B cell (primary cell): ENCODE data around the gene PCGF3. TPM values are rescaled to one million over a fixed set of nuclear protein-coding genes. Genes with fewer than 3 reads are reported as not detected.

Experiments used
- ATAC-seq: fragments of 200-7000 bp; cut with Tn5 transposase; one replicate; pipeline ENCODE4 v1.10.0; 2021; ENCODE audit warnings: low read depth, mild to moderate bottlenecking, moderate number of reproducible peaks, moderate library complexity
- CTCF ChIA-PET: fragments of 350-600 bp; sonication (Branson Sonifier 250); formaldehyde crosslinking; loops from one replicate; lab custom pipeline; 2021; ENCODE audit warnings: antibody characterized with exemption, inconsistent platforms; lab: Charles Lee
- POLR2A ChIA-PET: fragments of 350-600 bp; sonication (Branson Sonifier 250); formaldehyde crosslinking; loops from one replicate; lab custom pipeline; 2021; ENCODE audit warnings: antibody characterized with exemption; lab: Charles Lee
- DNase-seq: peaks from one replicate; pipeline ENCODE4 v3.0.0; 2013
- H2AFZ ChIP-seq: 2 replicates; pipeline ENCODE4 v1.6.1; 2012; ENCODE audit warnings: mild to moderate bottlenecking, low read depth, low read length; ENCODE audit not compliant: insufficient read depth, poor library complexity, severe bottlenecking
- H3K27ac ChIP-seq, 2 donors: 1 replicate in 1 of 2; 2 replicates in 1 of 2; pipeline ENCODE4 v1.5.1; 2012 to 2013; ENCODE audit warnings: low read length in 2 of 2, mild to moderate bottlenecking in 2 of 2, moderate library complexity in 1 of 2
- H3K27me3 ChIP-seq, 4 experiments: fragments of 200-600 bp in 1 of 4; sonication (generic) in 1 of 4; replicated peaks in 1 of 4; 1 replicate in 2 of 4; 2 replicates in 2 of 4; pipeline versions ENCODE4 v1.6.1 to v1.7.0; 2013 to 2016; ENCODE audit warnings: low read length in 3 of 4, mild to moderate bottlenecking in 2 of 4, mixed read lengths in 1 of 4, moderate library complexity in 1 of 4; ENCODE audit not compliant: insufficient read depth in 4 of 4, control insufficient read depth in 3 of 4; ENCODE audit errors: control extremely low read depth in 1 of 4
- H3K36me3 ChIP-seq, 2 experiments: replicated peaks in 1 of 2; 1 replicate in 1 of 2; 2 replicates in 1 of 2; pipeline versions ENCODE4 v1.6.1 to v1.7.1; 2013; ENCODE audit warnings: low read length in 1 of 2; ENCODE audit not compliant: insufficient read depth in 2 of 2, control insufficient read depth in 1 of 2; ENCODE audit errors: control extremely low read depth in 1 of 2, extremely low read depth in 1 of 2
- H3K4me1 ChIP-seq, 2 donors: fragments of 200-600 bp in 1 of 2; sonication (generic) in 1 of 2; 1 replicate in 1 of 2; 2 replicates in 1 of 2; pipeline versions ENCODE4 v1.5.1 to v1.6.1; 2013 to 2017; ENCODE audit warnings: low read length in 2 of 2; ENCODE audit not compliant: control insufficient read depth in 2 of 2, insufficient read depth in 2 of 2
- H3K4me2 ChIP-seq: replicated peaks from 2 replicates; pipeline ENCODE3; 2012; ENCODE audit warnings: mild to moderate bottlenecking, low read depth, low read length; ENCODE audit not compliant: poor library complexity, severe bottlenecking
- H3K4me3 ChIP-seq, 5 experiments: fragments of 200-600 bp in 1 of 5; sonication (generic) in 1 of 5; 1 replicate in 3 of 5; 2 replicates in 2 of 5; pipeline versions ENCODE4 v1.5.1 to v1.7.0; 2011 to 2016; ENCODE audit warnings: low read length in 4 of 5, mild to moderate bottlenecking in 4 of 5, low read depth in 2 of 5, control low read depth in 1 of 5, moderate library complexity in 1 of 5; ENCODE audit not compliant: insufficient read depth in 1 of 5; ENCODE audit errors: control extremely low read depth in 1 of 5, extremely low read depth in 1 of 5
- H3K79me2 ChIP-seq: fragments of 200-600 bp; sonication (generic); one replicate; pipeline ENCODE4 v1.6.0; 2016; ENCODE audit warnings: low read length; ENCODE audit not compliant: control insufficient read depth, insufficient read depth
- H3K9ac ChIP-seq: fragments of 200-600 bp; sonication (generic); 2 replicates; pipeline ENCODE4 v1.6.1; 2017; ENCODE audit warnings: mild to moderate bottlenecking, low read length, moderate library complexity
- H3K9me3 ChIP-seq, 3 donors: one replicate each; pipeline versions ENCODE4 v1.6.1 to v1.7.1; 2013; ENCODE audit warnings: low read length in 2 of 3; ENCODE audit not compliant: control insufficient read depth in 2 of 3, insufficient read depth in 1 of 3; ENCODE audit errors: control extremely low read depth in 1 of 3
- H4K20me1 ChIP-seq: 2 replicates; pipeline ENCODE4 v1.6.0; 2012; ENCODE audit warnings: mild to moderate bottlenecking, low read length; ENCODE audit not compliant: insufficient read depth, control insufficient read depth, poor library complexity, severe bottlenecking
- H3K27ac Mint-ChIP-seq: one replicate; pipeline ENCODE4 v1.8.0; 2021; ENCODE audit warnings: mixed read lengths
- H3K27me3 Mint-ChIP-seq: one replicate; pipeline ENCODE4 v1.8.0; 2021; ENCODE audit warnings: mixed read lengths
- H3K4me1 Mint-ChIP-seq: one replicate; pipeline ENCODE4 v1.8.0; 2021; ENCODE audit warnings: mixed read lengths
- H3K4me3 Mint-ChIP-seq: one replicate; pipeline ENCODE4 v1.8.0; 2021; ENCODE audit warnings: mixed read lengths
- H3K9me3 Mint-ChIP-seq: one replicate; pipeline ENCODE4 v1.8.0; 2022; ENCODE audit warnings: mixed read lengths; ENCODE audit not compliant: insufficient read depth
- CTCF ChIP-seq: fragments of 200-600 bp; IDR thresholded peaks from one replicate; pipeline ENCODE4 v1.8.0; 2022; ENCODE audit warnings: antibody characterized with exemption, mild to moderate bottlenecking
- EZH2 ChIP-seq: IDR thresholded peaks from 2 replicates; pipeline ENCODE4 v1.6.1; 2012; ENCODE audit warnings: borderline replicate concordance, low read depth, mild to moderate bottlenecking, moderate library complexity, low read length; ENCODE audit not compliant: insufficient read depth, poor library complexity, severe bottlenecking
- WGBS: methylation state at CpG from one replicate; pipeline ENCODE4 v1.1.5; 2013; ENCODE audit warnings: missing lambda C conversion rate; ENCODE audit not compliant: insufficient coverage; 5-methylcytosine and 5-hydroxymethylcytosine counted together
- intact Hi-C: fragments of 100-400 bp; cut with micrococcal nuclease; formaldehyde crosslinking; loops from one replicate; pipeline ENCODE4 v1.10.0; 2022
- polyA plus RNA-seq: library from polyadenylated mRNA; depleted of rRNA; stranded (reverse); fragments of >200 nt; gene quantifications from 2 replicates; pipeline ENCODE4 v1.2.3, GENCODE V29; 2012
- total RNA-seq, 2 donors: library from RNA; stranded (reverse); fragments of 120-200 nt in 1 of 2; gene quantifications; 1 replicate in 1 of 2; 2 replicates in 1 of 2; pipeline versions ENCODE4 v1.2.3 to v1.2.4, GENCODE V29; 2013 to 2022

Gene PCGF3
- total and polyA plus RNA-seq, 2 donors (not counting 1 experiment from before 2014, with no cell fraction given): 65.7 to 90.3 TPM

DNA sequence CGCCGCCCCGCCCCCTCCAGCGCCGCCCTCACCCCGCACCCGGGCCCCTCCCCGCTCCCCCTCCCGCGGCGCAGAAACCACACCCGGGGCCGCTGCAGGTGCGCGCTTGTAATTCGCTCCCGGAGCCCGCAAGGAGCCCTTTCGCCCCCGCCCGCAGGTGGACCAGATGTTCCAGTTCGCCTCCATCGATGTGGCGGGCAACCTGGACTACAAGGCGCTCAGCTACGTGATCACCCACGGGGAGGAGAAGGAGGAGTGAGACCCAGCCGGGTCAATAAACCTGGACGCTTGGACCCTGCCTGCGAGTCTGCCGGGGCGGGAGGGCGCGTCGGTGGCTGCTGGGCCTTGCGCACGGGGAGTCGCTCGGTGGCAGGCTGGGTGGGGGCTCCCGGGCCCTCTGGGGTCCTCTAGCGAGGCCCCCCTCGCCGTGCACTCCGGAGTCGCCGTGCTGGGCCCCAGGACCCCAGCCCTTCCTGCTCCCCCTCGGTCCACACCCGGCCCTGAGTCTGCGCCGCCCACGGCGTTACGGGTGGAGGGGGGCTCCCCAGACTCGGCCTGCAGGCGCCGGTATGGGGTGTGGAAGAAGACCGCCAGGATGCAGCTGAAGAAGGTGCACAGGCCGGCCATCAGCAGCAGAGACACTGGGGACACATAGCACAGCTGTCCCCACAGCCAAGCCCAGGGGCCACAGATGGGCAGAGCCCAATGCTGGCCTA, 23.7 kb upstream of the PCGF3 start:
- no peak for TF ChIP-seq EZH2
- Histone ChIP-seq H3K27ac (no peak overlapping the region), H3K4me3 (peak overlapping the region in 1 of 5 experiments; percentile 23), H3K9ac (no peak overlapping the region), H2AFZ (no peak overlapping the region), H3K27me3 (peaks cover 0 to 2% (median 0%) of the 10 kb centered on the region in 4 experiments), H3K36me3 (no peaks in the 10 kb centered on the region), H3K4me1 (peaks cover 12 to 26% of the 10 kb centered on the region in 2 donors), H4K20me1 (no peaks in the 10 kb centered on the region), H3K9me3 (peaks cover 0 to 10% (median 0%) of the 10 kb centered on the region in 3 donors), H3K4me2 (peak overlapping the region; percentile 42), H3K79me2 (no peaks in the 10 kb centered on the region)
- H3K4me1 Mint-ChIP-seq: peaks cover 21% of the 10 kb centered on the region
- H3K27me3 Mint-ChIP-seq: peaks cover 8% of the 10 kb centered on the region
- H3K27ac Mint-ChIP-seq: peak overlapping the region; percentile 41
- ATAC-seq (peak; percentile 12), DNase-seq (peak; percentile 63)
- intact Hi-C loops: loop anchor here (1.0 kb wide), 1 partner anchor 23 kb away; the partner anchor contains the start of gene PCGF3
- WGBS: 84% methylated on average over 47 of the region's 58 CpGs
- no peaks in the 10 kb centered on the region for H3K9me3 Mint-ChIP-seq
- ChIA-PET POLR2A (interaction anchor here (0.7 kb wide), 1 partner anchor 23 kb away, joined by 3 read pairs; the partner anchor contains the start of gene PCGF3), CTCF (no interaction called here)
- H3K4me3 Mint-ChIP-seq: peak overlapping the region; percentile 19

DNA sequence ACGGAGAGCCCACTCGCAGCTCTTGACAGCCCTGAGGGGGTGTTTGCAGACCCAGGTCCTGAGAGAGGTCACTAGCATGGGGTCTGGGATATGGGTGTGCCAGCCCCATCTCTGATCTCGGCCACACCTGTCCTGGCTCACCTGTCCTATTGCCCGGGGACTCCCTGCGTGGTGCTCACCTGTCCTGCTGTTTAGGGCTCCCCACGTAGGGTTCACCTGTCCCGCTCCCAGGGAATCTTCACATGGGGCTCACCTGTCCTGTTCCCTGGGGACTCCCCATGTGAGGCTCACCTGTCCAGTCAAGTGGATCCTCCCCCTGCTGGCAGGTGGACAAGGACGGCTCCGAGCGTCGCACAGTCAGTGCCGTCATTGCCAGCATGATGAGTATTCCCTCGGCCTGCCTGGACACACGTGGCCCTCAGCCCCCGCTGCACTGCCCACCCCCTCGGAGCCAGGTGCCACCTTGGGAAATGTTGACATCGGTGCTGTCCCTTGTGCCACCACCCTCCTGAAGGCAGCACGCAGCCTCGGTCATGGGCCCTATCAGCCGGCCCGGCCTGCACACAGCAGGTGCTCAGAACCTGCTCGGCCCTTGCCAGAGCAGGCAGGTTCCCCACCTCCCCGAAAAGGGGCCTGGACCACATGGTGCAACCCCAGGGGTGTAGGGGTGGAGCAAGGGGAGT, 23.0 kb upstream of the PCGF3 start:
- peaks cover 0 to 8% (median 1%) of the 10 kb centered on the region in 4 experiments for H3K27me3 ChIP-seq
- ChIA-PET CTCF (no interaction called here), POLR2A (no interaction called here)
- H3K27ac ChIP-seq: no peak overlapping the region
- peaks cover 12 to 20% of the 10 kb centered on the region in 2 donors for H3K4me1 ChIP-seq
- Mint-ChIP-seq H3K4me1 (peaks cover 19% of the 10 kb centered on the region), H3K4me3 (peak overlapping the region; percentile 19), H3K9me3 (no peaks in the 10 kb centered on the region), H3K27ac (peak overlapping the region; percentile 10), H3K27me3 (peaks cover 10% of the 10 kb centered on the region)
- ATAC-seq (no peak), DNase-seq (no peak)
- peaks cover 0 to 10% (median 0%) of the 10 kb centered on the region in 3 donors for H3K9me3 ChIP-seq
- H4K20me1 ChIP-seq: no peaks in the 10 kb centered on the region
- no peak overlapping the region for H3K9ac ChIP-seq
- H3K79me2 ChIP-seq: no peaks in the 10 kb centered on the region
- H3K4me2 ChIP-seq: no peak overlapping the region
- no peak overlapping the region for H3K4me3 ChIP-seq
- no peaks in the 10 kb centered on the region for H3K36me3 ChIP-seq
- intact Hi-C loops: no loop called here
- TF ChIP-seq CTCF (no peak), EZH2 (no peak)
- WGBS: 90% methylated on average over 22 of the region's 23 CpGs
- H2AFZ ChIP-seq: no peak overlapping the region
